ENCODE data around the gene PLIN3.

DNA sequence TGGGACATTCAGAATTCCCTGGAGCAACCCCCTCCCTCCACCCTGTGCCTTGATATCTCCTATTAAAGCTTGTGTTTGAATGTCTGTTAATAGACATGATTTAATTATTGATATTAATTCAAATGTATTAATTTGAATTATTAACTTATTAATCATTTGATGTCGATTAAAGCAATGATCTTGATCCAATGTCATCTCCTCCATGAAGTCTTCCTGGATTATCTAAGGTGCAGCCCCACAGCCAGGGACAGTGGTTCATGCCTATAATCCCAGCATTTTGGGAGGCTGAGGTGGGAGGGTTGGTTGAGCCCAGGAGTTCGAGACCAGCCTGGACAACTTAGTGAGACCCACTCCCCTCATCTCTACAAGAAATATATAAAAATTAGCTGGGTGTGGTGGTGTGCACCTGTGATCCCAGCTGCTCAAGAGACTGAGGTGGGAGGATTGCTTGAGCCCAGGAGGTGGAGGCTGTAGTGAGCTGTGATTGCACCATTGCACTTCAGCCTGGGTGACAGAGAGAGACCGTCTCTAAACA lies 66.3 kb downstream of the PLIN3 start:
- TF ChIP-seq, protein P1, sequence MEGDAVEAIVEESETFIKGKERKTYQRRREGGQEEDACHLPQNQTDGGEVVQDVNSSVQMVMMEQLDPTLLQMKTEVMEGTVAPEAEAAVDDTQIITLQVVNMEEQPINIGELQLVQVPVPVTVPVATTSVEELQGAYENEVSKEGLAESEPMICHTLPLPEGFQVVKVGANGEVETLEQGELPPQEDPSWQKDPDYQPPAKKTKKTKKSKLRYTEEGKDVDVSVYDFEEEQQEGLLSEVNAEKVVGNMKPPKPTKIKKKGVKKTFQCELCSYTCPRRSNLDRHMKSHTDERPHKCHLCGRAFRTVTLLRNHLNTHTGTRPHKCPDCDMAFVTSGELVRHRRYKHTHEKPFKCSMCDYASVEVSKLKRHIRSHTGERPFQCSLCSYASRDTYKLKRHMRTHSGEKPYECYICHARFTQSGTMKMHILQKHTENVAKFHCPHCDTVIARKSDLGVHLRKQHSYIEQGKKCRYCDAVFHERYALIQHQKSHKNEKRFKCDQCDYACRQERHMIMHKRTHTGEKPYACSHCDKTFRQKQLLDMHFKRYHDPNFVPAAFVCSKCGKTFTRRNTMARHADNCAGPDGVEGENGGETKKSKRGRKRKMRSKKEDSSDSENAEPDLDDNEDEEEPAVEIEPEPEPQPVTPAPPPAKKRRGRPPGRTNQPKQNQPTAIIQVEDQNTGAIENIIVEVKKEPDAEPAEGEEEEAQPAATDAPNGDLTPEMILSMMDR (IDR thresholded peaks at IDR 0.05 in 4 of 5, conservative IDR thresholded peaks at IDR 0.05 in 1 of 5) = no peak
- no peak for TF ChIP-seq POLR2A (IDR thresholded peaks at IDR 0.05)

All from gastrocnemius medialis (tissue), 4 donors.